Inflammatory macrophage (primary cell): ENCODE measurements around the gene CNTNAP5.

ENCODE experiments used
- DNase-seq, 2 donors: peaks; one replicate each; pipeline ENCODE4 v3.0.0-alpha.2; 2020 to 2022

Gene CNTNAP5

DNA sequence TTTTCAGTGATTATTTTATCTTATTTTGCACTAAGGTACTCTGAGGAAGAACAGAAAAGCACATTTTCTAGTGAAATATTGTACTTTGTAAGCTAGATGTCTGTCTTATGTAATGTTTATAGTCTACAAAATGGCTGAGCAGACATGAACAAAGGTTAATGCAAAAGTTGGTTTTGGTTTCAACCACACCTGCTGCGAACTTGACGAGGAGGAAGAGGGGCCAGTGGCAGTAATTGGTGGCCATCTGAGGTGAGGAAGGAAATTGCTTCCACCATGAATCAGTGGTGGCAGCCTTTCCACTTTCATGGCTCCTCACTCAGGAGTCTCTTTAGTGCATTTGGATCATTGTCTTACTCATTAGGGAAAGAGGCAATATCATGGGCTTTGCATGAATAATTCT, 894.2 kb downstream of the CNTNAP5 start:
- DNase-seq: no peak

DNA sequence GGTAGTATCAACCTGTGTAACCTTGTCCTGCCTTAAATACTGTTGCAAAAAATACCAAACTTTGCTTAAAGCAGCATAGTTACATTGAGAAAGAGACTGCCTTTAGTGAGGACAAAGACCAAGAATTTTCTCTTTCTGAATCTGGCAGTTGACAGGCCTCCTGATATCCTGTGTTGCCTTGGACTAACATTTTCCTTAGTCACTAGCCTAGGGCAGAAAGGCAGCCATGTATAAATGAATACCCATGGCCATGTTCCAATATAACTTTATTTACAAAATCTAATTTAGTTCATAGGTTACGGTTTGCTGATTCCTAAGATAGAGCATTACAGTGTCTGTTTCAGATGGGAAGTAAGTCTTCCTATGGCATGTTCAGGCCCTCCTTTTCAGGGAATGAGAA, 895.4 kb downstream of the CNTNAP5 start:
- no peak for DNase-seq

DNA sequence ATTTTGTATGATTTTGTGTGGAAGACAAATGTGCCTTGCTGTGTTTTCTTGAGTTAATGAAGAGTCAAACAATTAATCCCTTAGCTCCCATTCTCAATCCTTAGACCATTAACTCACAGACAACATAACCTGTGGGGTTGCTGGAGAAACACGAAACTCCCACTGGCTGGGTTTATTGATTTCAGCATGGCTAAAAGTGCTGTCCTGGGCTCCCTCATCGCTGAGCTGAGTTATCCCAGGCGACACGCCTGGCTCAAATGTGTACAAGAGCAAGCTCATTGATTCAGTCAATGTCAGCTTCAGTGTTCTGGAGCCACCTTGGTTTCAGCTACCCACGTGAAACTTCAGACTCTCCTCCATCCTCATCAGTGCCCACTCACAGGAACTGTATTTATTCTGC, 896.1 kb downstream of the CNTNAP5 start:
- DNase-seq: no peak

DNA sequence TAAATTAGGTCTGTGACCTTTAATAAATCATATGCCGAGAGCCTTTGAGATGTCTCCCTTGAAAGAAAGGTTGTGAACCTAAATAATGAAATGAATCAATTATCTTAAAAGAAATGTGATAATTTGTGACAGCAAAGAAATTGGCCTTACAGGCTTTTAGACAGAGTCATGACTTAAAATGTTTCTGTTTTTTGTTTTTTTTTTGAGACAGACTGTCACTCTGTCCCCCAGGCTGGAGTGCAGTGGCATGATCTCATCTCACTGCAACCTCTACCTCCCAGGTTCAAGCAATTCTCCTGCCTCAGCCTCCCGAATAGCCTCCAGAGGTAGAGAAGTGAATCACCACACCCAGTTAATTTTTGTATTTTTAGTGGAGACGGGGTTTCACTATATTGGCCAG, 898.0 kb downstream of the CNTNAP5 start:
- no peak for DNase-seq

DNA sequence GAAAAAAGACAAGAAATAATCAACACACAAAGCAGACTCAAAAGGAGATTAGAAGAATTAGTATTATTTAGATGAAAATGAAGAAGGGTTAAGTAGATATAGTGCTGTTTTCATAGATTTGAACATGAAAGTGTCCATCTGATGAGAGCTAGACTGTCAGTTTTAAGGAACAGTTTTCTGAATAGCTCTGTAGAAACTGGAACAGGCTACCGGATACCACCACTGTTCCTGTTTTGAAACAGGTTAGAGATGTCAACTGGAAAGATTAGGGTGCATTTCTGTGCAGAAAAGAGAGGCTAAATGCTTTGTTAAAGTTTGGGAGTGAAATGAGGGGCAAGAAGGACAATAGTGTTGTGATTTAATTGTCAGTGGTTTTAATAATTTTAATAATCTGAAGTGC, 908.8 kb downstream of the CNTNAP5 start:
- DNase-seq: no peak

DNA sequence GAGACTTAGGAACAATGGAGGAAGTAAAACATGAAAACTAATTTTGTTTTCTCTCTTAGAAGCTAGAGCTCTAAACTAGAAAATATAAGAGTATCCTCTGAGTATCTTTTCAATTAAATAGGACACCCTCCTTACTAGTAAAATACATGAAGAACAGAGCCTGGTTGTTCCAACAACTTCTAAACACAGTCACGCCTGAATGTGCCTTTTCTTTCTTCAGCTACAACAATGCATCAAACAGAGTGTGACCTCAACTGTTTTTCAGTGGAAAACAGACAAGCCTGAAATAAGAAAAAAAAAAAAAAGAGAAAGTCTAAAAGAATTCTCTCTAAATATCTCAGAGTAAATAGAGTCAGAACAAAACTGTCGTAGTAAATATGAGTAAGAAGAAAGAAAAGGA, 928.8 kb downstream of the CNTNAP5 start:
- no peak for DNase-seq

DNA sequence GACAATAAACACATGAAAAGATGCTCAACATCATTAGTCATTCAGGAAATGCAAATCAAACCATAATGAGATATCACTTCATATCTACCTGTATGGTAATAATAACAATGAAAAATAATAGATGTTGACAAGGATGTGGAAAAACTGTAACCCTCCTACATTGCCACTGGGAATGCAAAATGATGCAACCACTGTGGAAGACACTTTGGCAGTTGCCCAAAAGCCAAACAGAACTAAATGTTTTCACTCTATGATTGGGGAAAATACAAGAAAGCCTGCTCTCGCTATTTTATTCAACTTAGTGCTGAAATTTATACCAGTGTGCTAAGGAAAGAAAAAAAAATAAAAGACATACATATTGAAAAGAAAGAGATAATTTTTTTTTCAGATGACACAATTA, 934.5 kb downstream of the CNTNAP5 start:
- no peak for DNase-seq

DNA sequence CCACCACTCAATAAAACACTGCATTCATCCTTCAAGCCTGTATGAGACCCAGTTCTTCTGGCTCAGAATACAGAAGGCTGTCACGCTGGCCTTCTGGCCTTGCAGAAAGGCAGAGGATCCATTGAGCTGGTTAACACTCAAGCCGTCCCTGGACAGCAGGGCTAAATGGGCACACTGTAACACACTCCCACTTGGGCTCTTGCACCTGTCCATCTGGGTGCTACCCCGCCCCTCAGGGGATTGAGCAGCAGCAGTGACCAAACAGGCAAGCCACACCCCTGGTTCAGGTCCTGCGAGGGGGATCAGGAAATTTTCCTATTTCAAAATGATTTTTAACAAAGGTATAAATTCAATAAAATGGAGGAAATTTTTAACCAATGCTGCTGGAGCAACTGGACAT, 936.0 kb downstream of the CNTNAP5 start:
- DNase-seq: no peak
